Naive thymus-derived CD4-positive, alpha-beta T cell (primary cell): ENCODE results near the gene C4BPA. TPM values are rescaled to one million over a fixed set of nuclear protein-coding genes. Genes with fewer than 3 reads are reported as not detected.
A peak's percentile ranks its signal among the peaks of the same experiment; 100 is the strongest.

Source experiments
- ATAC-seq: fragments of 150-1000 bp; cut with Tn5 transposase; 2 replicates; pipeline ENCODE4 v1.10.0; 2021; ENCODE audit warnings: mild to moderate bottlenecking, moderate library complexity
- CTCF ChIA-PET: fragments of 350-600 bp; sonication (Branson Sonifier 250); formaldehyde crosslinking; loops from one replicate; lab custom pipeline; 2021; ENCODE audit warnings: antibody characterized with exemption; lab: Charles Lee
- POLR2A ChIA-PET: fragments of 350-600 bp; sonication (Branson Sonifier 250); formaldehyde crosslinking; loops from one replicate; lab custom pipeline; 2021; ENCODE audit warnings: antibody characterized with exemption, inconsistent platforms; lab: Charles Lee
- DNase-seq, 9 donors: peaks; one replicate each; pipeline versions ENCODE4 v3.0.0 to v3.0.0-alpha.2; 2020 to 2022; ENCODE audit warnings: mixed read lengths in 1 of 9
- H3K27ac ChIP-seq: one replicate; pipeline ENCODE4 v1.7.0; 2013; ENCODE audit warnings: mild to moderate bottlenecking, low read depth, low read length, moderate library complexity
- H3K27me3 ChIP-seq, 2 donors: one replicate each; pipeline ENCODE4 v1.7.0; 2013; ENCODE audit warnings: low read length in 2 of 2, mild to moderate bottlenecking in 2 of 2, moderate library complexity in 2 of 2; ENCODE audit not compliant: control insufficient read depth in 2 of 2, insufficient read depth in 2 of 2
- H3K36me3 ChIP-seq, 3 experiments: 1 replicate in 2 of 3; 2 replicates in 1 of 3; pipeline ENCODE4 v1.7.0; 2013; ENCODE audit warnings: low read length in 3 of 3, mild to moderate bottlenecking in 3 of 3, moderate library complexity in 1 of 3; ENCODE audit not compliant: insufficient read depth in 3 of 3, control insufficient read depth in 2 of 3
- H3K4me1 ChIP-seq, 2 donors: one replicate each; pipeline ENCODE4 v1.7.0; 2013; ENCODE audit warnings: low read length in 2 of 2, mild to moderate bottlenecking in 2 of 2, moderate library complexity in 1 of 2; ENCODE audit not compliant: control insufficient read depth in 2 of 2, insufficient read depth in 2 of 2
- H3K4me3 ChIP-seq: 2 replicates; pipeline ENCODE4 v1.7.0; 2013; ENCODE audit warnings: mild to moderate bottlenecking, low read length
- H3K9me3 ChIP-seq, 3 experiments: 1 replicate in 2 of 3; 2 replicates in 1 of 3; pipeline ENCODE4 v1.7.0; 2013; ENCODE audit warnings: low read length in 3 of 3; ENCODE audit not compliant: control insufficient read depth in 2 of 3
- H3K27ac Mint-ChIP-seq, 9 donors: one replicate each; pipeline ENCODE4 v1.8.0; 2020 to 2022; ENCODE audit warnings: mixed read lengths in 9 of 9, mild to moderate bottlenecking in 8 of 9, moderate library complexity in 5 of 9, inconsistent platforms in 2 of 9
- H3K27me3 Mint-ChIP-seq, 5 donors: one replicate each; pipeline ENCODE4 v1.8.0; 2021 to 2022; ENCODE audit warnings: mixed read lengths in 5 of 5, mild to moderate bottlenecking in 1 of 5
- H3K36me3 Mint-ChIP-seq, 5 donors: one replicate each; pipeline ENCODE4 v1.8.0; 2020 to 2022; ENCODE audit warnings: mixed read lengths in 5 of 5, mild to moderate bottlenecking in 3 of 5, inconsistent platforms in 1 of 5
- H3K4me1 Mint-ChIP-seq, 7 donors: one replicate each; pipeline ENCODE4 v1.8.0; 2020 to 2022; ENCODE audit warnings: mixed read lengths in 7 of 7, mild to moderate bottlenecking in 3 of 7, inconsistent platforms in 1 of 7
- H3K4me3 Mint-ChIP-seq, 10 donors: one replicate each; pipeline ENCODE4 v1.8.0; 2020 to 2022; ENCODE audit warnings: mild to moderate bottlenecking in 10 of 10, mixed read lengths in 10 of 10, moderate library complexity in 6 of 10, inconsistent platforms in 2 of 10
- H3K9me3 Mint-ChIP-seq, 11 donors: one replicate each; pipeline ENCODE4 v1.8.0; 2020 to 2022; ENCODE audit warnings: mixed read lengths in 11 of 11, mild to moderate bottlenecking in 4 of 11, inconsistent platforms in 1 of 11, moderate library complexity in 1 of 11
- intact Hi-C, 2 donors: fragments of 100-400 bp; cut with micrococcal nuclease; formaldehyde crosslinking; loops; one replicate each; pipeline ENCODE4 v1.15.1; 2023
- polyA plus RNA-seq, 2 donors: library from polyadenylated mRNA; unstranded; fragments of 300-500 nt; fragmentation: Illumina TruSeq; gene quantifications; one replicate each; pipeline ENCODE4 v1.2.3, GENCODE V29; 2021
- total RNA-seq, 6 experiments: library from RNA in 5 of 6; stranded (reverse) in 5 of 6; gene quantifications; 1 replicate in 5 of 6; 2 replicates in 1 of 6; pipeline ENCODE4 v1.2.3 and lab custom pipeline; 2021 to 2026

C4BPA gene
- total and polyA plus RNA-seq, 7 experiments from 2014 or later, result not detected

GRCh38 chr1:207085887-207086286 is 18.1 kb upstream of the C4BPA start:
- Mint-ChIP-seq H3K27ac (no peak overlapping the region), H3K36me3 (no peaks in the 10 kb centered on the region), H3K4me1 (peaks cover 3 to 40% (median 33%) of the 10 kb centered on the region in 7 donors), H3K27me3 (peaks cover 0 to 31% (median 0%) of the 10 kb centered on the region in 5 donors), H3K9me3 (no peaks in the 10 kb centered on the region), H3K4me3 (no peak overlapping the region)
- Histone ChIP-seq H3K36me3 (no peaks in the 10 kb centered on the region), H3K27ac (no peak overlapping the region), H3K4me3 (no peak overlapping the region), H3K9me3 (no peaks in the 10 kb centered on the region), H3K27me3 (no peaks in the 10 kb centered on the region), H3K4me1 (peaks cover 0 to 19% of the 10 kb centered on the region in 2 donors)
- DNase-seq (no peak), ATAC-seq (no peak)
- ChIA-PET CTCF (interaction anchor here (2.4 to 4.9 kb wide), 3 partner anchors 96 to 414 kb away, joined by 9 to 63 read pairs (median 26); no protein-coding TSS in a partner anchor), POLR2A (interaction anchor here (0.6 kb wide), 1 partner anchor 8 kb away, joined by 3 read pairs; no protein-coding TSS in a partner anchor)
- intact Hi-C loops, result loop anchor here (5.0 kb wide), 1 partner anchor 251 kb away; no protein-coding TSS in a partner anchor

GRCh38 chr1:207088161-207088560 is 15.9 kb upstream of the C4BPA start:
- ChIA-PET POLR2A (interaction anchor here (0.5 to 0.7 kb wide), 2 partner anchors 36 to 61 kb away, joined by 3 read pairs; no protein-coding TSS in a partner anchor), CTCF (interaction anchor here (0.9 to 3.1 kb wide), 4 partner anchors 14 to 413 kb away, joined by 3 to 13 read pairs (median 6); no protein-coding TSS in a partner anchor)
- Histone ChIP-seq H3K27me3 (peaks cover 0 to 4% of the 10 kb centered on the region in 2 donors), H3K4me1 (peaks cover 0 to 19% of the 10 kb centered on the region in 2 donors), H3K4me3 (no peak overlapping the region), H3K9me3 (no peaks in the 10 kb centered on the region), H3K36me3 (no peaks in the 10 kb centered on the region), H3K27ac (no peak overlapping the region)
- H3K4me3 Mint-ChIP-seq, result peak overlapping the region in 6 of 10 donors; percentile 8 to 93 (median 84)
- H3K27ac Mint-ChIP-seq, result peak overlapping the region in 5 of 9 donors; percentile 73 to 96 (median 90)
- no peaks in the 10 kb centered on the region for H3K9me3 Mint-ChIP-seq
- ATAC-seq (no peak), DNase-seq (no peak)
- H3K27me3 Mint-ChIP-seq, result peaks cover 0 to 14% (median 3%) of the 10 kb centered on the region in 5 donors
- H3K4me1 Mint-ChIP-seq, result peaks cover 3 to 40% (median 36%) of the 10 kb centered on the region in 7 donors
- no peaks in the 10 kb centered on the region for H3K36me3 Mint-ChIP-seq
- intact Hi-C loops, result loop anchor here (5.0 kb wide), 1 partner anchor 249 kb away; no protein-coding TSS in a partner anchor

- intact Hi-C loops, result loop anchor here (1.0 to 5.0 kb wide), 2 partner anchors 232 to 248 kb away; partner anchors contain the start of gene CD55 (in 2 of the 2)
These were observed 15.1 kb upstream of the C4BPA start, which contains the start of gene C4BPB for GRCh38 chr1:207088701-207089626. TSS of gene C4BPB (plus strand) at chr1:207088860. CDS start at chr1:207089532, 672 bp downstream.

GRCh38 chr1:207089627-207090355 is 14.2 kb upstream of the C4BPA start:
- H3K36me3 ChIP-seq, result no peaks in the 10 kb centered on the region
- H3K36me3 Mint-ChIP-seq, result no peaks in the 10 kb centered on the region
- peak overlapping the region; percentile 76 to 93 (median 87) for H3K4me3 Mint-ChIP-seq
- peaks cover 0 to 3% (median under 1%) of the 10 kb centered on the region in 5 donors for H3K27me3 Mint-ChIP-seq
- peaks cover 3 to 36% (median 34%) of the 10 kb centered on the region in 7 donors for H3K4me1 Mint-ChIP-seq
- H3K27ac Mint-ChIP-seq, result peak overlapping the region; percentile 73 to 96 (median 89)
- H3K4me3 ChIP-seq, result peak overlapping the region; percentile 17
- ChIA-PET POLR2A (interaction anchor here (0.7 to 1.4 kb wide), 4 partner anchors 11 to 368 kb away, joined by 3 to 7 read pairs (median 4); partner anchors contain the start of gene CD55), CTCF (interaction anchor here (0.9 to 3.1 kb wide), 6 partner anchors 10 to 410 kb away, joined by 3 to 13 read pairs (median 4); partner anchors contain the start of gene PFKFB2)
- H3K9me3 Mint-ChIP-seq, result no peaks in the 10 kb centered on the region
- peaks cover 0 to 4% of the 10 kb centered on the region in 2 donors for H3K27me3 ChIP-seq
- peaks cover 0 to 18% of the 10 kb centered on the region in 2 donors for H3K4me1 ChIP-seq
- DNase-seq (no peak), ATAC-seq (no peak)
- H3K9me3 ChIP-seq, result no peaks in the 10 kb centered on the region
- intact Hi-C loops, result loop anchor here (1.0 to 5.0 kb wide), 2 partner anchors 232 to 248 kb away; partner anchors contain the start of gene CD55 (in 2 of the 2)
- peak overlapping the region; percentile 49 for H3K27ac ChIP-seq

More at GRCh38 chr1:207088701-207089626, 15.1 kb upstream of the C4BPA start, which contains the start of gene C4BPB:
- Histone ChIP-seq H3K4me3 (peak within 1 kb of the TSS; percentile 17), H3K4me1 (peaks cover 0 to 19% of the 10 kb centered on the region in 2 donors), H3K9me3 (no peaks in the 10 kb centered on the region), H3K27me3 (peaks cover 0 to 4% of the 10 kb centered on the region in 2 donors), H3K27ac (peak within 1 kb of the TSS; percentile 49), H3K36me3 (no peaks in the 10 kb centered on the region)
- ChIA-PET CTCF (interaction anchor here (0.9 to 3.1 kb wide), 7 partner anchors 9 to 411 kb away, joined by 3 to 13 read pairs (median 3); partner anchors contain the start of gene PFKFB2), POLR2A (interaction anchor here (0.5 to 1.4 kb wide), 5 partner anchors 12 to 324 kb away, joined by 3 to 7 read pairs (median 3); partner anchors contain the start of gene CD55)
- Mint-ChIP-seq H3K36me3 (no peaks in the 10 kb centered on the region), H3K4me3 (peak within 1 kb of the TSS; percentile 76 to 93 (median 87)), H3K27ac (peak within 1 kb of the TSS; percentile 73 to 96 (median 89)), H3K4me1 (peaks cover 3 to 40% (median 36%) of the 10 kb centered on the region in 7 donors), H3K9me3 (no peaks in the 10 kb centered on the region), H3K27me3 (peaks cover 0 to 10% (median 3%) of the 10 kb centered on the region in 5 donors)
- DNase-seq (peak in 7 of 9 donors; percentile 41 to 74 (median 57)), ATAC-seq (peak; percentile 94)

- peaks cover 0 to 11% (median 4%) of the 10 kb centered on the region in 5 donors for H3K36me3 Mint-ChIP-seq
- Histone ChIP-seq H3K4me3 (no peak overlapping the region), H3K9me3 (no peaks in the 10 kb centered on the region), H3K36me3 (no peaks in the 10 kb centered on the region), H3K4me1 (peaks cover 0 to 16% of the 10 kb centered on the region in 2 donors), H3K27ac (no peak overlapping the region), H3K27me3 (peaks cover 0 to 4% of the 10 kb centered on the region in 2 donors)
- DNase-seq, result no peak
- H3K4me1 Mint-ChIP-seq, result peaks cover 3 to 31% (median 25%) of the 10 kb centered on the region in 7 donors
- H3K9me3 Mint-ChIP-seq, result no peaks in the 10 kb centered on the region
- ChIA-PET CTCF (interaction anchor here (3.1 kb wide), 1 partner anchor 408 kb away, joined by 10 read pairs; no protein-coding TSS in a partner anchor), POLR2A (no interaction called here)
- peaks cover 0 to 8% (median 0%) of the 10 kb centered on the region in 5 donors for H3K27me3 Mint-ChIP-seq
- H3K27ac Mint-ChIP-seq, result peak overlapping the region in 2 of 9 donors; percentile 3 to 73
- no peak for ATAC-seq
- H3K4me3 Mint-ChIP-seq, result peak overlapping the region in 1 of 10 donors; percentile 8
- intact Hi-C loops, result no loop called here
These were observed 12.7 kb upstream of the C4BPA start for GRCh38 chr1:207091200-207091908.
